ENCODE data around the gene ZNG1A.
"Not testable (repeated sequence)": the region's sequence is repeated elsewhere in the genome, so short reads cannot be mapped to it uniquely, and the experiment has no call there.

GRCh38 chr9:199601-200000 lies 20.7 kb upstream of the ZNG1A start:
- not testable (repeated sequence) for TF ChIP-seq CTCF (IDR thresholded peaks at IDR 0.05); EZH2 (IDR thresholded peaks at IDR 0.05; ENCODE audit: borderline replicate concordance, insufficient read depth, low read depth, low read length, poor library complexity, severe bottlenecking)
